GM12801 (cell line): ENCODE measurements around the gene CBLC.

Source experiments
- CTCF ChIP-seq: IDR thresholded peaks from one replicate; pipeline ENCODE4 v1.5.1; 2011; ENCODE audit warnings: control low read depth; ENCODE audit not compliant: insufficient read length; ENCODE audit errors: extremely low read depth

Gene CBLC

DNA sequence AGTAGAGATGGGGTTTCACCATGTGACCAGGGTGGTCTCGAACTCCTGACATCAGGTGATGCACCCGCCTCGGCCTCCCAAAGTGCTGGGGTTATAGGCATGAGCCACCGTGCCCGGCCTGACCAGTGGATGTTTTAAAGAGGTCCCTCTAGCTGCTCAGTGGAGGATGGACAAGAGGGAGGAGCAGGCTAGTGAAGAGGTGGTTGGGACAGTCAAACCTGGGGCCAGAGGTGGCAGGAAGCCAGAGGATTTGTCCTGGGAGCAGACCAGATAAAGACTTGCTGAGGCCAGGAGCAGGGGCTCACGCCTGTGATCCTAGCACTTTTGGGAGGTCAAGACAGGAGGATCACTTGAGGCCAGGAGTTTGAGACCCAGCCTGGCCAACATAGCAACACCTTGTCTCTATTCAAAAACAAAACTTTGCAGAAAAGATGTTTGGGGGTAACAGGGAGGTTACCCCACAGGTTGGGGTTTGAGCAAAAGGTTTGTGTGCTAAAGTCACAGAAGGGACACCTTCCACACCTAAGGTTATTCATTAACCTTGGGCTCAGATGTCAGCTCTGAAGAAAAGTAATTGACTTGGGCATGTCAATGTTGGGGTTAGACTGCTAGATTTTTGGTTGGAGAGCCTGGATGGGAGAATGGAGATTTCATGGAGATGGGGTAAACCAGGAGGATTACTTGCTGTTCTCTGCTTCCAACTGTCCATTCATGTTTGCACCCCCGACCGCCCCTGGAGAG is 40.2 kb downstream of the CBLC start:
- TF ChIP-seq CTCF = no peak

- no peak for TF ChIP-seq CTCF
Observed at GRCh38 chr19:44818466-44819031, 40.9 kb downstream of the CBLC start.

DNA sequence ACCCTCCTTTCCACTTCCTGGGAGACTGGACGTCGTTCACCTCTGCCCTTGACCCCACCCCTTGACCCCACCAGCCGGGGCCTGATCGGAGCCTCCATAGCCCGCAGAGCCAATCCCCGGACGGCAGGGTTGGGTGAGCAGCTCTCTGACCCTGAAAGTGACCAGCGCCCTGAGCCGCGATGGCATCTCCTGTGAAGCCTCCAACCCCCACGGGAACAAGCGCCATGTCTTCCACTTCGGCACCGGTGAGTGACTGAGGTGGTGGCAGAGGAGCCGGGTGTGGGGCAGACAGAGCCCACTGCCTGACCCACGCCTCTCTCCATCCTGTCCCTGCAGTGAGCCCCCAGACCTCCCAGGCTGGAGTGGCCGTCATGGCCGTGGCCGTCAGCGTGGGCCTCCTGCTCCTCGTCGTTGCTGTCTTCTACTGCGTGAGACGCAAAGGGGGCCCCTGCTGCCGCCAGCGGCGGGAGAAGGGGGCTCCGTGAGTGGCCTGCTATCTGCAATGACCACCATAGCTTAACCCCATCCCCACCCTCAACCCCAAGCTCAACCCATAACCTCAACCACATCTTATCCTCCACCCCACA is 41.6 kb downstream of the CBLC start:
- no peak for TF ChIP-seq CTCF

DNA sequence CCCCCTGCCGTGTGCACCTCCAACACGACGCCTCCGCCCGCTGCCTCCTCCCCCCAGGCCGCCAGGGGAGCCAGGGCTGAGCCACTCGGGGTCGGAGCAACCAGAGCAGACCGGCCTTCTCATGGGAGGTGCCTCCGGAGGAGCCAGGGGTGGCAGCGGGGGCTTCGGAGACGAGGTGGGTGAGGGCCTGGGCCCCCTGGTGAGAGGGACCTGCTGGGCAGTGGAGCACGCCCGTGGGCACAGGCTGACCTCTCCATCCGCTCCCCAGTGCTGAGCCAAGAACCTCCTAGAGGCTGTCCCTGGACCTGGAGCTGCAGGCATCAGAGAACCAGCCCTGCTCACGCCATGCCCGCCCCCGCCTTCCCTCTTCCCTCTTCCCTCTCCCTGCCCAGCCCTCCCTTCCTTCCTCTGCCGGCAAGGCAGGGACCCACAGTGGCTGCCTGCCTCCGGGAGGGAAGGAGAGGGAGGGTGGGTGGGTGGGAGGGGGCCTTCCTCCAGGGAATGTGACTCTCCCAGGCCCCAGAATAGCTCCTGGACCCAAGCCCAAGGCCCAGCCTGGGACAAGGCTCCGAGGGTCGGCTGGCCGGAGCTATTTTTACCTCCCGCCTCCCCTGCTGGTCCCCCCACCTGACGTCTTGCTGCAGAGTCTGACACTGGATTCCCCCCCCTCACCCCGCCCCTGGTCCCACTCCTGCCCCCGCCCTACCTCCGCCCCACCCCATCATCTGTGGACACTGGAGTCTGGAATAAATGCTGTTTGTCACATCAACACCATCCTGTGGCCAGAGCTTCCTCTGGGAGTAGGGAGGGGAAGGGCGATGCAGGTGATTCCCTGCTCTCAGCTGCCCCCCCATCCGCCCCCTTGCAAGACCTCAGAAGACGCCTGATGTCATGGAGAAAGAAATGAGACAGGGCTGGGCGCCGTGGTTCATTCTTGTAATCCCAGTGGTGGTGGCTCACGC is 43.2 kb downstream of the CBLC start:
- no peak for TF ChIP-seq CTCF

GRCh38 chr19:44822177-44822576 is 44.5 kb downstream of the CBLC start:
- no peak for TF ChIP-seq CTCF

- TF ChIP-seq CTCF = no peak
Observed at GRCh38 chr19:44822670-44823372, 45.1 kb downstream of the CBLC start.
